GM19372 (cell line): ENCODE data around the gene TRIO.
A peak's percentile ranks its signal among the peaks of the same experiment; 100 is the strongest.

Experiments
- ATAC-seq: cut with Tn5 transposase; IDR thresholded peaks from one replicate; pipeline ENCODE4 v1.9.1; 2021; ENCODE audit warnings: mild to moderate bottlenecking, low read depth, moderate library complexity; ENCODE audit not compliant: unreplicated experiment

TRIO gene

GRCh38 chr5:14277385-14278320, 134.5 kb downstream of the TRIO start:
- no peak for ATAC-seq

DNA sequence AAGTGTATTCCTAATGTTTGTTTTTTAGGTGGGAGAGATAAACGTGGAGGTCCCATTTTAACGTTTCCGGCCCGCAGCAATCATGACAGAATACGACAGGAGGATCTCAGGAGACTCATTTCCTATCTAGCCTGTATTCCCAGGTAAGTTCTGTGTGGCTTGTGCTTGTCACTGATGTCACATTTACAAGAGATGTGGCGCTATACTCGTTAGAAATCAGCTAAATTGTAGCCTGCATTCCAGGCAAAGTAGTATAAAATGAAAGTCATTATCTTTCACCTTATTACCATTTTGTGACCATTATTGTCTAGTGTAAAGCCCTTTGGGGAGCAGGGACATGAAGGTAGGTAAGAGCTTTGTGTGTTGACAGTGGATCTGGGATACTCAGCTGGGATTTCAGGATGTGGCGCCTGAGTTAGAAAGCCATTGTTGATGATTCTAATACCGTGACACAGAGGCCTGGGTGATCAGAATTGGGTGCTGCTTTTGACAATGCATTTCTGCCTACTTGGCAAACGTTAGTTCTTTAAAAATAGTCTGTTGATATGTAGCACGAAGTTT, 137.2 kb downstream of the TRIO start:
- no peak for ATAC-seq

DNA sequence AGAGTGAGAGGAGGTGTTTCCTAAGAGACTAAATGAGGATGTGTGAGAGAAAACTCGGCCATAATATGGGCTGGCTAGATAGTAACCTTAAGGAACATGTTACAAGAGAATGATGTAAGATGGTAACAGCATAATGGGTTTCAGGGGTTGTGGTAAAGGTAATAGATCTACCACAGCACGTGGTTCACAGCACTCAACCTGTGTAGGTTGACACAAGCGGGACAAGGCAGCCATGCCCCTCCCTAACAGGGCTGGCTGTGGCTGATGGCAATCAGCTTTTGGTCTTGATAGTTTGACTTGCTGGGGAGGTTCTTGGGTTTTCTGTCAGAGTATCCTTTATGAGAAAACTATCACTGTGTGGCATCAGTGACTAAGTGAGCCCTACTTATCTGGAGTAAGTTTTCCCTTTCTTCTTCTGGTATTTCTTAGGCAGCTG, 138.6 kb downstream of the TRIO start:
- ATAC-seq, result peak; percentile 53

- ATAC-seq, result no peak
Measured at GRCh38 chr5:14283139-14283538, 140.0 kb downstream of the TRIO start.

- no peak for ATAC-seq
Measured at GRCh38 chr5:14284392-14285148, 141.4 kb downstream of the TRIO start.

- no peak for ATAC-seq
Measured at GRCh38 chr5:14286007-14286406, 142.9 kb downstream of the TRIO start.

- ATAC-seq, result peak; percentile 83
Measured at GRCh38 chr5:14286574-14287421, 143.7 kb downstream of the TRIO start.

DNA sequence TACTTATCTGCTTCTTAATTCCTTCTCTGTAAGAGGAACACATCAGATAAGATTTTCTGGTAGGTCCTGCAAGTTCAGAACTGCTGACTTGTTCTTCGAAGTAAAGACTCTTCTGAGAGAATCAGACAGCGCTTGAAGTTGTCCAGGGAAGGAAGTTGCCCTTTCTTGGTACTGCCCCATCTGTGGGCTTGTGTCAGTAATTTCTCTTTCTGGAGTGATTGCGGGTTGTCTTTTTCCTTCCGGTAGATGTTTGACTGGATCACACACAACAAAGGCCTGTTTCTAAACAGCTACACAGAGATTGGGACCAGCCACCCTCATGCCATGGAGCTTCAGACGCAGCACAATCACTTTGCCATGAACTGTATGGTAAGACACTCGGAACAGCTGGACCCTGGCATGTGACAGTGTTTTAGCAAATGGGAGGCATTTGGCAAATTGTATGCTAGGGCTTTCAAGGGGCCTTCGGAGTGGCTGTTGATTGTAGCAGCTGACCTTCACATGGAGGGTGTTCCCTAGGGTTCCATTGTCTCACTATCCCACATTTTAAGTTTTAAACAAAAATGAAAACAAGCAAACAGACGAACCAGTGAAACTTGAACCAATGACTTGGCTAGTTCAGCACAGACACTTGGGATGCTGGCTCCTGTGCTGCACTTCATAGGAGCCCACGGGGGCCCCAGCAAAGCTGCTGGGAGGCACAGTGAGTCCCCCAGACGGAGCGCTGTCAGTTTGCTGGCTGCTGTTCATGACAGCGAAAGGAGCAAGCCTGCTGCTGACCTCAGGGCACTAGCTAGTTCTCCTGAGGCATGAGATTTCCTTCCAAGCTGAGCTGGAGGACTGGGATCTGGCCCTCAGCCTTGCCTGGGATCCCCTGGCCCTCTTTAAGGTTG, 149.9 kb downstream of the TRIO start:
- ATAC-seq, result no peak

- ATAC-seq, result no peak
Measured at GRCh38 chr5:14295610-14296009, 152.5 kb downstream of the TRIO start.

- no peak for ATAC-seq
Measured at GRCh38 chr5:14296533-14297331, 153.6 kb downstream of the TRIO start.

- no peak for ATAC-seq
Measured at GRCh38 chr5:14297697-14298096, 154.6 kb downstream of the TRIO start.

GRCh38 chr5:14298126-14298847, 155.1 kb downstream of the TRIO start:
- ATAC-seq, result no peak

- ATAC-seq, result no peak
Measured at GRCh38 chr5:14299666-14300065, 156.5 kb downstream of the TRIO start.

DNA sequence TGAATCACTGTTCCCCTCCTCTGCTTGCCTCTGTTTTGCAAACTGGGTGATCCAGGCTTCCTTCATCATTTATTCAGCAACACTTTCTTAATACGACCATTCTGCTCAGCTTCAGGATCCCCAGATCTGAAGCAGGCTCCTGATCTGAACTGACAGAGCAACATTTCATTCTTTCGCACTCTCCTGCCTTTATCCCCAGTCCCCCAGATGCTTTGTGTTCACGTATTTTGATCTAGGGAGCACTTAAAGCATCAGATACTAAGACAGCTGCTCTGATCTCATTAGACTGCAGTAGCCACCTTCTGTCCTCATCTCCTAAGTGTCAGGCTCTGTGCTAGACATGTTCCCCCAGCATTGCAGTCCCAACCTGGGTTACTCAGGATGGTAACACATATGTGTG, 158.0 kb downstream of the TRIO start:
- no peak for ATAC-seq

DNA sequence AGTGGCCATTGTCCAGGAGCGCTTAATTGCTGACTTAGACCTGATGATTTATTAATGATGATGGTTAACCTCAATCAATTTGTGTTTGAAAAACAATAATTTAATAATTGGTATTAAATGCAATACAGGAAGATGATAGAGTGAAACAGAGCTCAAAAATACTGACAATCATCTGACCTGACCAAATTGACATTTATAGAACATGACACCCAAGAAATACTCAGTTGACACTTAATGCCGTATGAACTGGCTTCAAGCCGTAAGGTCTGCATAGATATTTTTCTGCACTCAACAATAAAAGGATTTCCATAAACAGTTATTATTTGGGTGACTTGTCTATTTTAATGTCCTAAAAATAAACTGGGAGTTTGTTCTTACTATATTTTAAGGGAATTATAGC, 159.2 kb downstream of the TRIO start:
- no peak for ATAC-seq

DNA sequence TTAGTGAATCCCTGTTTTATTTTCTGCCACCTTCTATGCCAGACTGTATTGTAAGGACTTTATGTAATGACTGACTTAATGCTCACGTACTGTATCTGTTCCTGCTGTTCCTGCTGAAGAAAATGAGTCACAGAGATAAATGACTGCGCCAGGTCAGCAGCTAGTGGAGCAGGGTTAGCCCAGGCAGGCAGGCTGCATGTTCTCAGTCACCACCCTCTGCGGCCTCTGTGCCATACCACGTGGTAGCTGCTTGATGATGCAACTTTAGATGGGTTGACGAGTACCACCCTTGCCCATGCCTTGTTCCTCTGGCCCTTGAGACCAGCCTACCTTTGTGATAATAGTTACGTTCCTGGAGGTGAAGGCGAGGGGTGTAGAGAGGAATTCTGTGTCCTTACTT, 161.9 kb downstream of the TRIO start:
- no peak for ATAC-seq

- no peak for ATAC-seq
Measured at GRCh38 chr5:14306329-14306815, 163.2 kb downstream of the TRIO start.
